Measurements from ENCODE around the gene SLC66A1.

The SLC66A1 gene

GRCh38 chr1:19377812-19378718 is 65.9 kb downstream of the SLC66A1 start:
- no peak for DNase-seq (ENCODE audit: low read depth)

Measured in stimulated activated CD8-positive, alpha-beta memory T cell treated with anti-CD3 and anti-CD28 coated beads, Interleukin-4, amount 100 ng/mL, for 24 hours (primary cell).